ENCODE measurements around the gene PFAS. TPM values are rescaled to one million over a fixed set of nuclear protein-coding genes. Genes with fewer than 3 reads are reported as not detected.
"Not testable (repeated sequence)": the region's sequence is repeated elsewhere in the genome, so short reads cannot be mapped to it uniquely, and the experiment has no call there.

The PFAS gene
- total RNA-seq, 1 donor from 2014 or later: 25.3 TPM

- TF ChIP-seq CTCF (IDR thresholded peaks at IDR 0.05): no peak
- no peaks in the 10 kb centered on the region for H3K27me3 ChIP-seq (ENCODE audit: low read depth)
- H3K9me3 ChIP-seq: no peaks in the 10 kb centered on the region
- ATAC-seq: peak; percentile 3 to 56
- peak overlapping the region; percentile 84 for H3K27ac ChIP-seq
- peak overlapping the region; percentile 72 for H3K4me3 ChIP-seq
- H3K36me3 ChIP-seq: no peaks in the 10 kb centered on the region
- intact Hi-C loops (cut with DNase I): no loop called here
- DNase-seq: no peak
- H3K4me1 ChIP-seq: peaks cover 15% of the 10 kb centered on the region
Measured at GRCh38 chr17:8210761-8211458, 38.2 kb upstream of the PFAS start.

- no peak overlapping the region for H3K4me3 ChIP-seq
- H3K27ac ChIP-seq: no peak overlapping the region
- H3K27me3 ChIP-seq (ENCODE audit: low read depth): no peaks in the 10 kb centered on the region
- H3K9me3 ChIP-seq: no peaks in the 10 kb centered on the region
- peaks cover 15% of the 10 kb centered on the region for H3K4me1 ChIP-seq
- ATAC-seq: peak in 1 of 2 donors; percentile 51
- intact Hi-C loops (cut with DNase I): no loop called here
- no peak for DNase-seq
- no peak for TF ChIP-seq CTCF (IDR thresholded peaks at IDR 0.05)
- no peaks in the 10 kb centered on the region for H3K36me3 ChIP-seq
Measured at GRCh38 chr17:8212312-8213180, 36.5 kb upstream of the PFAS start.

GRCh38 chr17:8214000-8214399 is 35.1 kb upstream of the PFAS start:
- H3K4me1 ChIP-seq: peaks cover 15% of the 10 kb centered on the region
- intact Hi-C loops (cut with DNase I); H3K27me3 ChIP-seq (ENCODE audit: low read depth); DNase-seq; H3K4me3 ChIP-seq; H3K36me3 ChIP-seq; H3K9me3 ChIP-seq; ATAC-seq; H3K27ac ChIP-seq: not testable (repeated sequence)

GRCh38 chr17:8220783-8221662 is 28.1 kb upstream of the PFAS start:
- peak overlapping the region; percentile 60 for H3K4me3 ChIP-seq
- DNase-seq: peak; percentile 85
- H3K4me1 ChIP-seq: peaks cover 20% of the 10 kb centered on the region
- H3K27ac ChIP-seq: peak overlapping the region; percentile 99
- TF ChIP-seq CTCF (IDR thresholded peaks at IDR 0.05): peak; percentile 5
- no peaks in the 10 kb centered on the region for H3K27me3 ChIP-seq (ENCODE audit: low read depth)
- peak; percentile 82 for ATAC-seq
- H3K36me3 ChIP-seq: no peaks in the 10 kb centered on the region
- intact Hi-C loops (cut with DNase I): no loop called here
- no peaks in the 10 kb centered on the region for H3K9me3 ChIP-seq

GRCh38 chr17:8221663-8222379 is 27.3 kb upstream of the PFAS start:
- H3K36me3 ChIP-seq: no peaks in the 10 kb centered on the region
- TF ChIP-seq CTCF (IDR thresholded peaks at IDR 0.05): no peak
- H3K4me1 ChIP-seq: peaks cover 22% of the 10 kb centered on the region
- no peaks in the 10 kb centered on the region for H3K9me3 ChIP-seq
- H3K27ac ChIP-seq: peak overlapping the region; percentile 99
- peak; percentile 78 for DNase-seq
- ATAC-seq: peak; percentile 77 to 84
- H3K4me3 ChIP-seq: peak overlapping the region; percentile 60
- H3K27me3 ChIP-seq (ENCODE audit: low read depth): no peaks in the 10 kb centered on the region
- intact Hi-C loops (cut with DNase I): no loop called here
